Natural killer cell (primary cell): ENCODE measurements around the gene COQ8B. TPM values are rescaled to one million over a fixed set of nuclear protein-coding genes. Genes with fewer than 3 reads are reported as not detected.

Source experiments
- ATAC-seq, 3 donors: fragments of 150-1000 bp in 2 of 3; fragments of 200-7000 bp in 1 of 3; cut with Tn5 transposase; 1 replicate in 1 of 3; 2 replicates in 2 of 3; pipeline ENCODE4 v1.10.0; 2021; ENCODE audit warnings: mild to moderate bottlenecking in 2 of 3, moderate library complexity in 2 of 3
- DNase-seq, 2 donors: peaks; one replicate each; pipeline versions ENCODE4 v3.0.0 to v3.0.0-alpha.2; 2013 to 2021; ENCODE audit warnings: mixed read lengths in 1 of 2
- H3K27ac ChIP-seq: one replicate; pipeline ENCODE4 v1.5.1; 2013; ENCODE audit warnings: mild to moderate bottlenecking, low read length
- H3K27me3 ChIP-seq: one replicate; pipeline ENCODE4 v1.6.1; 2013; ENCODE audit warnings: low read length; ENCODE audit not compliant: control insufficient read depth, insufficient read depth
- H3K36me3 ChIP-seq: one replicate; pipeline ENCODE4 v1.6.1; 2013; ENCODE audit warnings: low read length; ENCODE audit not compliant: control insufficient read depth, insufficient read depth
- H3K4me1 ChIP-seq: one replicate; pipeline ENCODE4 v1.6.1; 2013; ENCODE audit warnings: low read length; ENCODE audit not compliant: control insufficient read depth, insufficient read depth
- H3K4me3 ChIP-seq: one replicate; pipeline ENCODE4 v1.5.1; 2013; ENCODE audit warnings: low read length
- H3K9me3 ChIP-seq: one replicate; pipeline ENCODE4 v1.6.1; 2013; ENCODE audit warnings: low read length; ENCODE audit not compliant: control insufficient read depth, insufficient read depth
- H3K27ac Mint-ChIP-seq, 2 donors: one replicate each; pipeline ENCODE4 v1.8.0; 2022; ENCODE audit warnings: mild to moderate bottlenecking in 2 of 2, mixed read lengths in 2 of 2, moderate library complexity in 1 of 2
- H3K27me3 Mint-ChIP-seq, 2 donors: one replicate each; pipeline ENCODE4 v1.8.0; 2022; ENCODE audit warnings: low read depth in 2 of 2, mixed read lengths in 2 of 2
- H3K36me3 Mint-ChIP-seq: one replicate; pipeline ENCODE4 v1.8.0; 2022; ENCODE audit warnings: mixed read lengths
- H3K4me1 Mint-ChIP-seq, 2 donors: one replicate each; pipeline ENCODE4 v1.8.0; 2022; ENCODE audit warnings: mixed read lengths in 2 of 2
- H3K4me3 Mint-ChIP-seq: one replicate; pipeline ENCODE4 v1.8.0; 2022; ENCODE audit warnings: mild to moderate bottlenecking, moderate library complexity, mixed read lengths
- H3K9me3 Mint-ChIP-seq, 2 donors: one replicate each; pipeline ENCODE4 v1.8.0; 2022; ENCODE audit warnings: mixed read lengths in 2 of 2
- CTCF ChIP-seq: fragments of 200-600 bp; IDR thresholded peaks from one replicate; pipeline ENCODE4 v1.8.0; 2022; ENCODE audit warnings: antibody characterized with exemption
- WGBS: methylation state at CpG from one replicate; pipeline ENCODE4 v1.1.7; 2013; ENCODE audit warnings: missing lambda C conversion rate; ENCODE audit not compliant: insufficient coverage; 5-methylcytosine and 5-hydroxymethylcytosine counted together
- intact Hi-C: fragments of 100-400 bp; cut with micrococcal nuclease; formaldehyde crosslinking; loops from one replicate; pipeline ENCODE4 v1.14.2; 2022
- total RNA-seq, 4 donors: library from RNA; stranded (reverse); fragments of 120-200 nt in 1 of 4; gene quantifications; one replicate each; pipeline versions ENCODE4 v1.2.3 to v1.2.4, GENCODE V29; 2013 to 2022

The COQ8B gene
- total RNA-seq, 3 donors from 2014 or later (not counting 1 experiment from before 2014, with no cell fraction given): 31.8 to 46.7 (median 39.6) TPM

- Histone ChIP-seq H3K4me1 (no peaks in the 10 kb centered on the region), H3K4me3 (no peak overlapping the region), H3K27ac (no peak overlapping the region), H3K9me3 (no peaks in the 10 kb centered on the region), H3K27me3 (no peaks in the 10 kb centered on the region), H3K36me3 (no peaks in the 10 kb centered on the region)
- intact Hi-C loops: no loop called here
- no peak overlapping the region for H3K27ac Mint-ChIP-seq
- WGBS: 86% methylated on average over 4 of the region's 4 CpGs
- DNase-seq (no peak), ATAC-seq (no peak)
- no peaks in the 10 kb centered on the region for H3K27me3 Mint-ChIP-seq
- H3K4me3 Mint-ChIP-seq: no peak overlapping the region
- no peak for TF ChIP-seq CTCF
- H3K36me3 Mint-ChIP-seq: no peaks in the 10 kb centered on the region
- H3K4me1 Mint-ChIP-seq: peaks cover 0 to 17% of the 10 kb centered on the region in 2 donors
- H3K9me3 Mint-ChIP-seq: no peaks in the 10 kb centered on the region
Measured at GRCh38 chr19:40681039-40681438, 35.6 kb downstream of the COQ8B start.

DNA sequence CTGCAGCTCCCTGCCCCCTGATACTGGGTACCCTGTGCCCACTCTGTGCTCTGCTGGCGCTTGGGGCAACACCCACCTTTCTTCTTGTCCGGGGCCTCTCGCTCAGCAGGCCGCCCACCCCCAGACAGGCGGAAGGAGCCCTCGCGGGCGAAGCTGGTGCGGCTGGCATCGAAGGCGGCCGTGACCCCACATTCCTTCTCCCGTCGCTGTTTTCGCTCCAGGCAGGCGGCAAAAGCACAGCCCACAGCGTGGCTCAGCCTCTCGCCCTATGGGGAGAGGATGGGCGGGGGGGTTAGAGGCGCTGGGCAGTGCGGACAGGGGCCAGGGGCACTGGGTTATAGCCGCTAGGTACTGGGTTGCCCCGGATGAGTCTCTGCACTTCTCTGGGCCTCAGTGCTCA is 39.5 kb downstream of the COQ8B start:
- H3K27me3 Mint-ChIP-seq: no peaks in the 10 kb centered on the region
- Histone ChIP-seq H3K36me3 (no peaks in the 10 kb centered on the region), H3K27me3 (no peaks in the 10 kb centered on the region), H3K9me3 (no peaks in the 10 kb centered on the region), H3K27ac (no peak overlapping the region), H3K4me1 (peaks cover 26% of the 10 kb centered on the region), H3K4me3 (no peak overlapping the region)
- no peaks in the 10 kb centered on the region for H3K4me1 Mint-ChIP-seq
- H3K27ac Mint-ChIP-seq: peak overlapping the region in 1 of 2 donors; percentile 6
- intact Hi-C loops: no loop called here
- H3K36me3 Mint-ChIP-seq: no peaks in the 10 kb centered on the region
- no peak for TF ChIP-seq CTCF
- DNase-seq (no peak), ATAC-seq (no peak)
- no peak overlapping the region for H3K4me3 Mint-ChIP-seq
- 96% methylated on average over 23 of the region's 23 CpGs for WGBS
- no peaks in the 10 kb centered on the region for H3K9me3 Mint-ChIP-seq

DNA sequence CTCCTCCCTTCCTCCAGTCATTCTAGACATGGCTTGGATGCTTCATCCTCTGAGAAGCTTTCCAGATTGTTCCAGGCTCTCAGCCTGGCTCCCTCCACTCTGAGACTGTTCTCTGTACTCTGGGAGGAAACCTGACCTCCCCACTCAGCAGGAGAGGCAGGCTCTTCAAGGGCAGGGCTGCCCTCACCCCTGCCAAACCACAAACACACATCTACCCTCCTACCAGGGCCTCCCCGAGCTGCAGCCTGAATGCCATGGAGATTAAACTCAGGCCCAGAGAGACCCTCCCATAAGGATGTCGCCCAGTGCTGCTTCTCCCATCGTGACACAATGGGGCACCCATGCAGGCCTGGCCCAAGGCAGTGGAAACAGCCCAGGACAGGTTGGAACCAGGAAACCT is 42.4 kb downstream of the COQ8B start:
- TF ChIP-seq CTCF: no peak
- no peaks in the 10 kb centered on the region for H3K36me3 Mint-ChIP-seq
- peak in 2 of 3 donors; percentile 46 to 64 for ATAC-seq
- intact Hi-C loops: loop anchor here (5.0 kb wide), 1 partner anchor 43 kb away; the partner anchor contains the start of genes COQ8B and ITPKC
- Histone ChIP-seq H3K9me3 (peaks cover 2% of the 10 kb centered on the region), H3K4me3 (no peak overlapping the region), H3K27ac (peak overlapping the region; percentile 47), H3K36me3 (peaks cover 6% of the 10 kb centered on the region), H3K4me1 (peaks cover 26% of the 10 kb centered on the region), H3K27me3 (no peaks in the 10 kb centered on the region)
- H3K27me3 Mint-ChIP-seq: no peaks in the 10 kb centered on the region
- no peaks in the 10 kb centered on the region for H3K9me3 Mint-ChIP-seq
- no peak for DNase-seq
- WGBS: 51% methylated on average over 3 of the region's 3 CpGs
- H3K4me1 Mint-ChIP-seq: no peaks in the 10 kb centered on the region
- H3K27ac Mint-ChIP-seq: no peak overlapping the region
- H3K4me3 Mint-ChIP-seq: no peak overlapping the region

DNA sequence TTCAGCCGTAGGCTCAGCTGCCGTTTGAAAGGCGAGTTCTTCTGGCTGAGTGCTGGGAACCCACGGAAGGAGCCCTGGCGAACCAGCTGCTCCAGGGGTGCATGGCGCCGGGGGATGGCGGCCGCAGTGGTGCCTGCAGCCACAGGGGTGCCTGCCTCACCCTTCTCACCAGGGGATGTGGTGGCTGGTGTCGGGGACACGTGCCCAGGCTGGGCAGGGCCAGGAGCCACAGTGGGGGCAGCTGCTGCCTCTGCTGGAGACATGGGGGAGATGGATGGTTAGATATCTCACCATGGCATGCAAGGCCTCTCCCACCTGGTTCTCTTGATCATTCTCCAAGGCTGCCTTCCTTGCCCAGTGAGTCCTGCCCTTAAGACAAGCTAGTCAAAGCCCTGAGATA is 43.3 kb downstream of the COQ8B start:
- no peak for TF ChIP-seq CTCF
- no peaks in the 10 kb centered on the region for H3K4me1 Mint-ChIP-seq
- peaks cover 6% of the 10 kb centered on the region for H3K9me3 ChIP-seq
- H3K4me1 ChIP-seq: peaks cover 26% of the 10 kb centered on the region
- DNase-seq (peak; percentile 36 to 70), ATAC-seq (peak; percentile 80 to 98 (median 87))
- H3K27ac ChIP-seq: no peak overlapping the region
- intact Hi-C loops: loop anchor here (1.0 to 5.0 kb wide), 2 partner anchors 14 to 44 kb away; partner anchors contain the start of genes COQ8B and ITPKC
- H3K36me3 ChIP-seq: peaks cover 12% of the 10 kb centered on the region
- H3K36me3 Mint-ChIP-seq: no peaks in the 10 kb centered on the region
- H3K27me3 Mint-ChIP-seq: no peaks in the 10 kb centered on the region
- H3K4me3 Mint-ChIP-seq: no peak overlapping the region
- H3K9me3 Mint-ChIP-seq: no peaks in the 10 kb centered on the region
- no peak overlapping the region for H3K27ac Mint-ChIP-seq
- 46% methylated on average over 11 of the region's 11 CpGs for WGBS
- no peaks in the 10 kb centered on the region for H3K27me3 ChIP-seq
- peak overlapping the region; percentile 18 for H3K4me3 ChIP-seq
